CD1c-positive myeloid dendritic cell (primary cell): Measurements from ENCODE around the gene CTNNA3.

Experiments
- DNase-seq: peaks from one replicate; pipeline ENCODE4 v3.0.0-alpha.2; 2016; ENCODE audit errors: extremely low spot score

The CTNNA3 gene

GRCh38 chr10:66294538-66294937 lies 1401.5 kb downstream of the CTNNA3 start:
- DNase-seq = no peak

DNA sequence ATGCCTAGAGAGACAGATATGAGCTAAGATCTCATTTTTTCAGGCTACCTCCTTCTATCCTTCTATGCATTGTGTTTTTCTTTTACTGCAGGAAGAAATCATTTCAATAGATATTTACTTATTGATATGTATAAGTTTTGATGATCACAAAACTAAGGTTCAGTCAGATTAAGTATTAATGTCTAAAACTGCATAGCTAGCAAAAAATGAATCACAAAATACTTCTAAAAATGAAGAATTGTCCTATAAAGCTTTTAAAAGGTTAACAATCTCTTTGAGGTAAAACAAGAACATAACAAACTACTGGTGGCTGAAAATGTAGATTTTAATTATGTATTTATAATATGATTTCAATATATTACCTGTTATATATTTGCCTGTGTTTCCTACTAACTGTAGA lies 1403.1 kb downstream of the CTNNA3 start:
- no peak for DNase-seq

- DNase-seq = no peak
Measured at GRCh38 chr10:66292456-66292855, 1403.5 kb downstream of the CTNNA3 start.

- no peak for DNase-seq
Measured at GRCh38 chr10:66291133-66291532, 1404.9 kb downstream of the CTNNA3 start.

- no peak for DNase-seq
Measured at GRCh38 chr10:66284621-66285020, 1411.4 kb downstream of the CTNNA3 start.

DNA sequence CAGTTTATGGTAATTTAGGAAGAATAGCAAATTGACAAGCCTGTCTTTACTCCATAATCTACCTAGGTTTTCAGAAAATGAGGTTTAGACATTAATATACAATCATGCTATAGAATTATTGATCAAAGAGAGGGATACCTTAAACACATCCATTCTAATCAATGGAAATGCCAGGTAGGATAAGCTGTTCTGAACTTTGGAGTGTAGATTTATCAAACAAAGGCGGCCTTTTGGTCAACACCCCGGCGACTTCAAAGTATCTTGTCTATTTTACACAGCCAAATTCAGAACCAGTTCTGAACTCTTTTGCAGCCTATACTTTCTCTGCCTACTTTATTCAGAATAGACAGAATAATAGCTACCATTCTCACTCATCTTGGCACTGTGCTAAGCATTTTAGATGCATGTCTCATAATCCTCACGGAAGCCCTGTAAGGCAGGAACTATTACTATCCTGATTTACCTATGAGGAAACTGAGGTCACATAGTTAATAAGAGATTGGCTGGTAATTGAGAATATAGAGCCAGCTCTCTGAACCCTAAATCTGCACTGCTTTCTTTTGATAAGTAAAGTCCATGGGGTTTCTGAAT lies 1412.0 kb downstream of the CTNNA3 start:
- no peak for DNase-seq

DNA sequence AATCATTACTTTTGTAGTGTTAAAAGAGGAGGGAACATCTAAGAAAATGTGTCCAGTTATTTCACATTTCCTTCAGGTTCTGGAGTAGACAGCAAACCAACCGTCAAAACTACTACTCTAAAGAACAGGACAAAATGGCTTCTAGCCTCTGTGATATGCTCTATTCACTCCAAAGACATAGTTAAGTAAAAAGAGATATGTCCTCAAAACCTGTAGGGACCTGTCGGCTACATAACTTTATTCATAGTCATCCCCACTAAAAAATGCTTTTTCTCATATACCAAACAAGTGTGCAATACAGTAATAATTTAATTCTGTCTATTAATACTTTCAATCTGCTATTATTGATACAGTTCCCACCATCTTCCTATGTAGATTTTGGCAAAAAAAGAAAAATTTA lies 1412.9 kb downstream of the CTNNA3 start:
- DNase-seq = no peak

DNA sequence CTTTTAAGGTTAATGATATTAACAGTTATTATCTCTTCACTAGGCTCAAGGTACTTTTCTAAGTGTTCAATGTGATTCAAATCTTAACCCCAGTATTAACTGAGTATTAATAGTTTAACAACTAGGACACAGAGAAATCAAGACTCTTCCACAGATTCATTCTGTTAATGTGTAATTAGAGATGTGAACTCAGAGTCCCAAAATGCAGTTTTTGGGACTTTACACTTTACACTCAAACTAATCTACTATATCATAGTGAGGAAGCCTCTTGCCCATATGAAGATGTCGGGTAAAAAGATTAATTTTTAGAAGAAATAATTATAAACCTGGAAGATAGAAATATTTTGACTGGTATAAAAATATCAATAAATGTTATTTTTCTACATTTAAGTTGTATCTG lies 1414.7 kb downstream of the CTNNA3 start:
- DNase-seq = no peak

DNA sequence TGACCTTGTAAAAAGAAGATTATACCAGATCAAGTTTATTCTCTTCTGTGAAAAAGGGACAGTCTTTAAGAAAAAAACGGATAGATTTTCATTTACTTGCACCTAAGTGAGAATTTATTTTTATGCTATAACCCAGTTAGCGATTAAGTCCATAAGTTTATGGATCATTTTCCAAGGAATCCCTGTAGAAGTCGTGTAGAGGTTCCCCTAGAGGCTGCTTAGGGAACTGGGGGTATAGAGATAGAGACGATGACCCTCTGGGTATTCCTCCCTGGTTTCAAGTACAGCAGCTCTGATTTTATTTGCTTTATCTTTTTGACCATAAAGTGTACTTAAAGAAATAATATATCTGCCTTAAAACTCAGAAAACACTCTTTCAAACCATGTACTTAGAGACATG lies 1418.5 kb downstream of the CTNNA3 start:
- DNase-seq = no peak

DNA sequence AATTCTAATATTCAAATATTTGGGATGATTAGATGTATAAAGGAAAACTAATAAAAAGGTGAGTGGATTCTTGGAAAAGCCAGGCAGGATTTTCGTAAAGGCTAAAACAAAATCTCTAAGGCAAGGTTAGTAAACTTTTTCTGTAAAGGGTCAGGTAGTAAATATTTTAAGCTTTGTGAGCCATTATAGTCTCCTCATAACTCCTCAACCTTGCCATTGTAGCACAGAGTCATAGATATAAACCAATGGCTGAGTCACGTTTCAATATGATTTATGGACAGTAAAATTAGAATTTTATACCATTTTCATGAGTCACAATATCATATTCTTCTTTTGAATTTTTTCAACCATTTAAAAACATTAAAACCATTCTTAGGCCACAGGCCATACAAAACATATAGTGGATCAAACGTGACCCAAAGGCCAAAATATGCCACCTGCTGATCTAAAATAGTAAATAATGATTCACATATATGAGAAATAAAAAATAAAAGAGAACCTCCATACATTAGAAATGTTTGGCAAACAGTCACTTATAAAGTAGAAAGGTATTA lies 1422.0 kb downstream of the CTNNA3 start:
- DNase-seq = no peak

GRCh38 chr10:66265398-66265797 lies 1430.6 kb downstream of the CTNNA3 start:
- DNase-seq = no peak

- DNase-seq = no peak
Measured at GRCh38 chr10:66259836-66260235, 1436.2 kb downstream of the CTNNA3 start.

DNA sequence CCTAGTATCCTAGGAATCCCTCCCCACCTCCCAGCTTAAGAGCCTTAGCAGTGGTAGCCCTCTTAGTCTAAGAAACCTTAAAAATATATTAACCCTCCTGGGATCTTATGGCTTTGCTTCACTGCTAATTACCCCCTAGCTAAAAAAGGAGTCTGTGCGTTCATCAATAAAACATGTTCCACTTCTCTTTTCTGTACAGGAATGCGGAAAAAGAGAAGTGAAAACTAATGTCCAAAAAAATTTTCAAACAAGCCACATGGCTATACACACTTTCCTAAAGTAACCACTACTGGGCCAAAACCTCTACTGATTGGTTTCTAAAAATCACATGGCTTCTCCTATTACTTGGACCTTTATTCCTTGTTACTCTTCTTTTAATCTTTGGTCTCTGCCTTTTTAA lies 1437.3 kb downstream of the CTNNA3 start:
- DNase-seq = no peak

GRCh38 chr10:66257801-66258200 lies 1438.2 kb downstream of the CTNNA3 start:
- DNase-seq = no peak

GRCh38 chr10:66252986-66253385 lies 1443.0 kb downstream of the CTNNA3 start:
- no peak for DNase-seq

- no peak for DNase-seq
Measured at GRCh38 chr10:66246177-66246576, 1449.8 kb downstream of the CTNNA3 start.

DNA sequence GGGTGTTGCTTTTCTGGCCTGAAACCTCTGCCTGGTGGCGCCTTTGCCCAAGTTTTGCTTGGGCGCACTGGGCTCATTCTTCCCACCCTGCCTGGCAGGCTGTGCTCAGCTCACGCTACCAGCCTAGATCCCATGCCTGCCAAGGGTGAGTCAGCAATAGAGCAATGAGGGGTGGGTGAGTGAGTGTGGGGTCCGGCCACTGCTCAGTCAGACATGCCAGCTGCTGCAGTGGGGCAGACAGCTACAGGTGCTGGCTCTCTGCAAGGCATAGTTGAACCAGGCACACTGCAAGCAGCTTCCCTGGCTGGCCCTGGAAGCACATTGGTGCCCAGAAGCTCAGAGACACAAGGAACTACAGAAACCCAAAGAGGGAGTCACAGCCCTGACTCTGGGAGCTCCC lies 1451.0 kb downstream of the CTNNA3 start:
- no peak for DNase-seq

GRCh38 chr10:66242885-66243284 lies 1453.1 kb downstream of the CTNNA3 start:
- DNase-seq = no peak

- DNase-seq = no peak
Measured at GRCh38 chr10:66239062-66239461, 1456.9 kb downstream of the CTNNA3 start.

- DNase-seq = no peak
Measured at GRCh38 chr10:66238343-66238742, 1457.7 kb downstream of the CTNNA3 start.

- no peak for DNase-seq
Measured at GRCh38 chr10:66234872-66235271, 1461.1 kb downstream of the CTNNA3 start.

GRCh38 chr10:66228887-66229286 lies 1467.1 kb downstream of the CTNNA3 start:
- no peak for DNase-seq

- no peak for DNase-seq
Measured at GRCh38 chr10:66223656-66224055, 1472.3 kb downstream of the CTNNA3 start.

GRCh38 chr10:66222462-66223046 lies 1473.4 kb downstream of the CTNNA3 start:
- DNase-seq = no peak
